ENCODE measurements around the gene PDPK1. TPM values are rescaled to one million over a fixed set of nuclear protein-coding genes. Genes with fewer than 3 reads are reported as not detected.

Gene PDPK1
- total RNA-seq, 4 donors from 2014 or later, result 39.6 to 96.9 (median 69.5) TPM

GRCh38 chr16:2498531-2499253 is 39.1 kb upstream of the PDPK1 start:
- Histone ChIP-seq H3K4me1 (peaks cover 6 to 31% (median 11%) of the 10 kb centered on the region in 4 donors), H3K27me3 (no peaks in the 10 kb centered on the region), H3K27ac (no peak overlapping the region), H3K4me3 (no peak overlapping the region), H3K36me3 (no peaks in the 10 kb centered on the region), H3K9me3 (no peaks in the 10 kb centered on the region)
- no peak for TF ChIP-seq POLR2A (IDR thresholded peaks at IDR 0.05)
- no peak for TF ChIP-seq POLR2AphosphoS5 (IDR thresholded peaks at IDR 0.05)
- TF ChIP-seq EP300 (IDR thresholded peaks at IDR 0.05; ENCODE audit: low read depth), result no peak
- no peak for TF ChIP-seq CTCF (IDR thresholded peaks at IDR 0.05)
- intact Hi-C loops (cut with DNase I; ENCODE audit: low total_unique reads) (loop anchor here (5.0 kb wide), 1 partner anchor 156 kb away; the partner anchor contains the start of gene ABCA3), in situ Hi-C loops (cut with MboI; ENCODE audit: low pct_ligation_motif_present in 1 of 4, low pct_unique_long_range_greater_than_20kb in 1 of 4, low sequenced_read_pairs in 3 of 4) (loop anchor here (10.0 to 25.0 kb wide), 4 partner anchors 64 to 336 kb away; partner anchors contain the start of genes ABCA3 (in 2 of the 4), CASKIN1 (in 1 of the 4) and TRAF7 (in 1 of the 4))
- no peak for DNase-seq
- 90% methylated on average over 12 of the region's 15 CpGs; no CpG with 5 or more reads in 1 of the 2 donors for WGBS, 2 donors (ENCODE audit: low coverage in 1 of 2)

- H3K36me3 ChIP-seq, result no peaks in the 10 kb centered on the region
- no peak overlapping the region for H3K4me3 ChIP-seq
- H3K9me3 ChIP-seq, result no peaks in the 10 kb centered on the region
- WGBS, 2 donors (ENCODE audit: low coverage in 1 of 2), result 91% methylated on average over 6 of the region's 6 CpGs; no CpG with 5 or more reads in 1 of the 2 donors
- in situ Hi-C loops (cut with MboI; ENCODE audit: low pct_ligation_motif_present in 1 of 4, low pct_unique_long_range_greater_than_20kb in 1 of 4, low sequenced_read_pairs in 3 of 4), result loop anchor here (10.0 to 25.0 kb wide), 4 partner anchors 65 to 337 kb away; partner anchors contain the start of genes ABCA3 (in 2 of the 4), CASKIN1 (in 1 of the 4) and TRAF7 (in 1 of the 4)
- H3K4me1 ChIP-seq, result peaks cover 6 to 31% (median 11%) of the 10 kb centered on the region in 4 donors
- intact Hi-C loops (cut with DNase I; ENCODE audit: low total_unique reads), result loop anchor here (5.0 kb wide), 1 partner anchor 157 kb away; the partner anchor contains the start of gene ABCA3
- no peaks in the 10 kb centered on the region for H3K27me3 ChIP-seq
- no peak overlapping the region for H3K27ac ChIP-seq
- DNase-seq, result no peak
- TF ChIP-seq EP300 (IDR thresholded peaks at IDR 0.05; ENCODE audit: low read depth), result no peak
- no peak for TF ChIP-seq CTCF (IDR thresholded peaks at IDR 0.05)
- TF ChIP-seq POLR2A (IDR thresholded peaks at IDR 0.05), result no peak
- no peak for TF ChIP-seq POLR2AphosphoS5 (IDR thresholded peaks at IDR 0.05)
Measured at GRCh38 chr16:2499454-2499853, 38.4 kb upstream of the PDPK1 start.

- Histone ChIP-seq H3K27ac (no peak overlapping the region), H3K27me3 (no peaks in the 10 kb centered on the region), H3K9me3 (no peaks in the 10 kb centered on the region), H3K4me3 (no peak overlapping the region), H3K4me1 (peaks cover 6 to 31% (median 11%) of the 10 kb centered on the region in 4 donors), H3K36me3 (no peaks in the 10 kb centered on the region)
- in situ Hi-C loops (cut with MboI; ENCODE audit: low pct_ligation_motif_present in 1 of 4, low pct_unique_long_range_greater_than_20kb in 1 of 4, low sequenced_read_pairs in 3 of 4), result loop anchor here (10.0 to 25.0 kb wide), 4 partner anchors 65 to 338 kb away; partner anchors contain the start of genes ABCA3 (in 2 of the 4), CASKIN1 (in 1 of the 4) and TRAF7 (in 1 of the 4)
- intact Hi-C loops (cut with DNase I; ENCODE audit: low total_unique reads), result loop anchor here (5.0 kb wide), 1 partner anchor 158 kb away; the partner anchor contains the start of gene ABCA3
- TF ChIP-seq CTCF (IDR thresholded peaks at IDR 0.05), result no peak
- TF ChIP-seq POLR2A (IDR thresholded peaks at IDR 0.05), result no peak
- no peak for TF ChIP-seq EP300 (IDR thresholded peaks at IDR 0.05; ENCODE audit: low read depth)
- TF ChIP-seq POLR2AphosphoS5 (IDR thresholded peaks at IDR 0.05), result no peak
- 91% methylated on average over 20 of the region's 29 CpGs; no CpG with 5 or more reads in 1 of the 2 donors for WGBS, 2 donors (ENCODE audit: low coverage in 1 of 2)
- no peak for DNase-seq
Measured at GRCh38 chr16:2499890-2500429, 37.9 kb upstream of the PDPK1 start.

DNA sequence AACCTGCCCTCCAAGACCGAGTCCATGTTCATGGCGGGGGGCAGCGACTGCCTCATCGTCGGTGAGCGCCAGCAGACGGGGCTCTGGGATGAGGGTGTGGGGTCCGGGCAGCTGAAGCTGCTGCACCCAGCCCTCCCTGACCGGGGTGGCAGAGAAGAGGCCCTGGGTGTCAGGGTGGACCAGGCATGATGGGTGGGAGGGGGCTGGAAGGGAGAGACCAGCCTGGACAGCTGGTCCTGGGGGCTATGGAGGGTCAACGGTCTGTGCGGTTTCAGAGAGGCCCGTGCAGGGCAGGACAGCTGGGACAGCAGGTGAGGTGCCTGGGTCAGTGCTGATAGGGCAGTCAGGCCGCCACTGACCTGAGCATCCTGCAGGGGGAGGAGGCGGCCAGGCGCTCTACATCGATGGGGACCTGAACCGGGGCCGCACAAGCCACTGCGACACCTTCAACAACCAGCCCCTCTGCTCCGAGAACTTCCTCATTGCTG is 37.3 kb upstream of the PDPK1 start:
- in situ Hi-C loops (cut with MboI; ENCODE audit: low pct_ligation_motif_present in 1 of 4, low pct_unique_long_range_greater_than_20kb in 1 of 4, low sequenced_read_pairs in 3 of 4) (no loop called here), intact Hi-C loops (cut with DNase I; ENCODE audit: low total_unique reads) (no loop called here)
- 86% methylated on average over 19 of the region's 20 CpGs; no CpG with 5 or more reads in 1 of the 2 donors for WGBS, 2 donors (ENCODE audit: low coverage in 1 of 2)
- no peak overlapping the region for H3K4me3 ChIP-seq
- no peak overlapping the region for H3K27ac ChIP-seq
- DNase-seq, result no peak
- H3K9me3 ChIP-seq, result no peaks in the 10 kb centered on the region
- TF ChIP-seq CTCF (IDR thresholded peaks at IDR 0.05) (no peak), POLR2AphosphoS5 (IDR thresholded peaks at IDR 0.05) (no peak), POLR2A (IDR thresholded peaks at IDR 0.05) (no peak), EP300 (IDR thresholded peaks at IDR 0.05; ENCODE audit: low read depth) (no peak)
- H3K4me1 ChIP-seq, result peaks cover 6 to 31% (median 11%) of the 10 kb centered on the region in 4 donors
- H3K36me3 ChIP-seq, result no peaks in the 10 kb centered on the region
- H3K27me3 ChIP-seq, result no peaks in the 10 kb centered on the region
